HCT116 (cell line): ENCODE measurements around the gene ALDH6A1. TPM values are rescaled to one million over a fixed set of nuclear protein-coding genes. Genes with fewer than 3 reads are reported as not detected.

ENCODE experiments used
- ATAC-seq: fragments of 200-7000 bp; cut with Tn5 transposase; 2 replicates; pipeline ENCODE4 v1.9.1; 2020; ENCODE audit warnings: mild to moderate bottlenecking, moderate library complexity
- BruUV-seq: library from RNA; stranded (reverse); fragments of 400-500 nt; replicated peaks from 2 replicates; lab custom pipeline; 2021; lab: Mats Ljungman, UMichigan
- CTCF ChIA-PET: fragments of 300-600 bp; sonication (Branson Sonifier 250); formaldehyde crosslinking; loops from one replicate; lab custom pipeline; 2021; ENCODE audit warnings: antibody characterized with exemption; lab: Charles Lee
- POLR2A ChIA-PET: fragments of 300-600, 350-600 bp; sonication (Branson Sonifier 250); formaldehyde crosslinking; loops from one replicate; lab custom pipeline; 2021; ENCODE audit warnings: antibody characterized with exemption; lab: Charles Lee
- RAD21 ChIA-PET, 2 experiments: fragments of 300-600 bp; sonication (Branson Sonifier 250); formaldehyde crosslinking; loops; one replicate each; lab custom pipeline; 2023; ENCODE audit warnings: low total read pairs in 2 of 2; ENCODE audit not compliant: uncharacterized antibody in 2 of 2, unreplicated experiment in 2 of 2, low non-redundant PET in 1 of 2; lab: Charles Lee
- DNase-seq: peaks from one replicate; pipeline ENCODE4 v3.0.0-alpha.2; 2010; ENCODE audit warnings: low read depth, low spot score
- H2AFZ ChIP-seq: fragments of 200-600 bp; shearing (Covaris generic), sonication (generic); 2 replicates; pipeline ENCODE4 v1.6.1; 2017; ENCODE audit warnings: low read depth, mixed run types, mixed read lengths, antibody characterized with exemption, low read length; ENCODE audit not compliant: poor library complexity, severe bottlenecking
- H3K27ac ChIP-seq: 2 replicates; pipeline ENCODE4 v1.5.1; 2012; ENCODE audit warnings: low read depth, low read length
- H3K27me3 ChIP-seq: fragments of 200-600 bp; sonication (generic); 2 replicates; pipeline ENCODE4 v1.6.1; 2016; ENCODE audit warnings: mixed run types, low read length, mixed read lengths; ENCODE audit not compliant: insufficient read depth
- H3K36me3 ChIP-seq, 2 experiments: fragments of 200-500 bp in 1 of 2; fragments of 200-600 bp in 1 of 2; sonication (Bioruptor generic) in 1 of 2; sonication (generic) in 1 of 2; 2 replicates each; pipeline versions ENCODE4 v1.5.1 to v1.6.1; 2014 to 2016; ENCODE audit warnings: low read length in 2 of 2, inconsistent platforms in 1 of 2, mixed read lengths in 1 of 2, mixed run types in 1 of 2; ENCODE audit not compliant: insufficient read depth in 2 of 2, control insufficient read depth in 1 of 2
- H3K4me1 ChIP-seq, 2 experiments: fragments of 200-600 bp in 1 of 2; sonication (generic) in 1 of 2; 2 replicates each; pipeline versions ENCODE4 v1.5.1 to v1.6.1; 2012 to 2017; ENCODE audit warnings: low read length in 2 of 2, inconsistent platforms in 1 of 2, mild to moderate bottlenecking in 1 of 2, mixed read lengths in 1 of 2, mixed run types in 1 of 2, moderate library complexity in 1 of 2; ENCODE audit not compliant: insufficient read depth in 2 of 2, control insufficient read depth in 1 of 2
- H3K4me2 ChIP-seq: fragments of 200-600 bp; sonication (generic); 2 replicates; pipeline ENCODE4 v1.6.1; 2017; ENCODE audit warnings: mixed run types, low read length, mixed read lengths
- H3K4me3 ChIP-seq, 2 experiments: fragments of 200-600 bp in 1 of 2; sonication (generic) in 1 of 2; replicated peaks in 1 of 2; 2 replicates each; pipeline ENCODE4 v1.5.1; 2011 to 2016; ENCODE audit warnings: low read length in 2 of 2, control low read depth in 1 of 2, low read depth in 1 of 2, mild to moderate bottlenecking in 1 of 2, mixed read lengths in 1 of 2, mixed run types in 1 of 2
- H3K79me2 ChIP-seq: fragments of 200-600 bp; sonication (generic); 2 replicates; pipeline ENCODE4 v1.6.1; 2017; ENCODE audit warnings: mild to moderate bottlenecking, mixed run types, low read length, moderate library complexity, mixed read lengths; ENCODE audit not compliant: insufficient read depth
- H3K9ac ChIP-seq: fragments of 200-600 bp; sonication (generic); 2 replicates; pipeline ENCODE4 v1.6.1; 2016; ENCODE audit warnings: low read length, mixed read lengths
- H3K9me2 ChIP-seq: fragments of 200-600 bp; sonication (generic), shearing (Covaris generic); 2 replicates; pipeline ENCODE4 v1.6.1; 2017; ENCODE audit warnings: mixed run types, mild to moderate bottlenecking, moderate library complexity; ENCODE audit not compliant: insufficient read depth
- H3K9me3 ChIP-seq, 2 experiments: fragments of 200-500 bp in 1 of 2; fragments of 200-600 bp in 1 of 2; sonication (Bioruptor generic) in 1 of 2; sonication (generic) in 1 of 2; 2 replicates each; pipeline ENCODE4 v1.6.1; 2014 to 2017; ENCODE audit warnings: low read length in 2 of 2, mixed read lengths in 2 of 2, inconsistent platforms in 1 of 2, low read depth in 1 of 2, mild to moderate bottlenecking in 1 of 2, mixed run types in 1 of 2, moderate library complexity in 1 of 2; ENCODE audit not compliant: control insufficient read depth in 1 of 2, insufficient read depth in 1 of 2
- H4K20me1 ChIP-seq: fragments of 200-600 bp; sonication (generic), shearing (Covaris generic); 2 replicates; pipeline ENCODE4 v1.6.1; 2017; ENCODE audit warnings: mixed run types, mild to moderate bottlenecking, moderate library complexity; ENCODE audit not compliant: insufficient read depth
- CEBPB ChIP-seq: IDR thresholded peaks from 2 replicates; pipeline ENCODE4 v1.6.1; 2012; ENCODE audit warnings: low read depth
- EGR1 ChIP-seq: IDR thresholded peaks from 2 replicates; pipeline ENCODE4 v1.6.1; 2012; ENCODE audit warnings: low read depth
- ELF1 ChIP-seq: IDR thresholded peaks from 2 replicates; pipeline ENCODE4 v1.6.1; 2012; ENCODE audit warnings: low read depth, borderline replicate concordance
- EZH2 ChIP-seq: fragments of 200-600 bp; sonication (generic); IDR thresholded peaks from 2 replicates; pipeline ENCODE4 v1.6.1; 2017; ENCODE audit warnings: antibody characterized with exemption, mixed run types
- EZH2phosphoT487 ChIP-seq: fragments of 200-600 bp; IDR thresholded peaks from 2 replicates; pipeline ENCODE4 v1.6.1; 2018; ENCODE audit warnings: antibody characterized with exemption, borderline replicate concordance
- FOSL1 ChIP-seq: IDR thresholded peaks from 2 replicates; pipeline ENCODE4 v1.6.1; 2012; ENCODE audit warnings: low read depth
- POLR2A ChIP-seq: IDR thresholded peaks from 2 replicates; pipeline ENCODE4 v1.7.0; 2011; ENCODE audit warnings: borderline replicate concordance; ENCODE audit not compliant: insufficient read depth, insufficient read length; ENCODE audit errors: extremely low read depth
- RAD21 ChIP-seq: IDR thresholded peaks from 2 replicates; pipeline ENCODE4 v1.6.1; 2012; ENCODE audit warnings: low read depth, mild to moderate bottlenecking
- SIN3A ChIP-seq: IDR thresholded peaks from 2 replicates; pipeline ENCODE4 v1.6.1; 2012; ENCODE audit warnings: low read depth
- SRF ChIP-seq: IDR thresholded peaks from 2 replicates; pipeline ENCODE4 v1.6.1; 2012; ENCODE audit warnings: low read depth
- TCF7L2 ChIP-seq: IDR thresholded peaks from 2 replicates; pipeline ENCODE4 v1.7.0; 2011; ENCODE audit warnings: borderline replicate concordance, inconsistent platforms; ENCODE audit not compliant: insufficient read depth, insufficient read length; ENCODE audit errors: extremely low read depth
- ZFX ChIP-seq: fragments of 450-650 bp; IDR thresholded peaks from 2 replicates; pipeline ENCODE4 v1.6.1; 2017
- ZNF274 ChIP-seq: fragments of 200-500 bp; sonication (Bioruptor generic); IDR thresholded peaks from 2 replicates; pipeline ENCODE4 v1.6.1; 2014; ENCODE audit warnings: mild to moderate bottlenecking, low read depth, low read length, inconsistent platforms
- intact Hi-C: fragments of 100-400 bp; cut with micrococcal nuclease; formaldehyde crosslinking; loops from 2 replicates; pipeline ENCODE4 v1.10.0; 2022
- total RNA-seq: library from RNA; stranded (reverse); gene quantifications from one replicate; pipeline ENCODE4 v1.2.1, GENCODE V29; 2021; ENCODE audit not compliant: unreplicated experiment
- TF ChIP-seq, protein P1 (sequence below), 3 experiments: fragments of 200-600 bp in 1 of 3; sonication (generic) in 1 of 3; IDR thresholded peaks in 2 of 3; conservative IDR thresholded peaks in 1 of 3; 2 replicates each; pipeline ENCODE4 v1.5.1; 2012 to 2017; ENCODE audit warnings: low read depth in 2 of 3, low read length in 2 of 3, antibody characterized with exemption in 1 of 3, borderline replicate concordance in 1 of 3, control low read depth in 1 of 3, mild to moderate bottlenecking in 1 of 3, mixed read lengths in 1 of 3, mixed run types in 1 of 3, moderate library complexity in 1 of 3; ENCODE audit not compliant: insufficient read depth in 1 of 3
- TF ChIP-seq, protein P2 (sequence below): IDR thresholded peaks from 2 replicates; pipeline ENCODE4 v1.6.1; 2012
- TF ChIP-seq, protein P3 (sequence below): IDR thresholded peaks from 2 replicates; pipeline ENCODE4 v1.6.1; 2011; ENCODE audit warnings: mild to moderate bottlenecking, low read length, moderate library complexity; ENCODE audit not compliant: insufficient replicate concordance; ENCODE audit errors: extremely low read depth
- TF ChIP-seq, protein P4 (sequence below): IDR thresholded peaks from 2 replicates; pipeline ENCODE4 v1.6.1; 2012; ENCODE audit warnings: low read depth
- TF ChIP-seq, protein P5 (sequence below): IDR thresholded peaks from 2 replicates; pipeline ENCODE4 v1.6.1; 2012

Gene ALDH6A1
- total RNA-seq, 1 experiment from 2014 or later = 15.6 TPM

DNA sequence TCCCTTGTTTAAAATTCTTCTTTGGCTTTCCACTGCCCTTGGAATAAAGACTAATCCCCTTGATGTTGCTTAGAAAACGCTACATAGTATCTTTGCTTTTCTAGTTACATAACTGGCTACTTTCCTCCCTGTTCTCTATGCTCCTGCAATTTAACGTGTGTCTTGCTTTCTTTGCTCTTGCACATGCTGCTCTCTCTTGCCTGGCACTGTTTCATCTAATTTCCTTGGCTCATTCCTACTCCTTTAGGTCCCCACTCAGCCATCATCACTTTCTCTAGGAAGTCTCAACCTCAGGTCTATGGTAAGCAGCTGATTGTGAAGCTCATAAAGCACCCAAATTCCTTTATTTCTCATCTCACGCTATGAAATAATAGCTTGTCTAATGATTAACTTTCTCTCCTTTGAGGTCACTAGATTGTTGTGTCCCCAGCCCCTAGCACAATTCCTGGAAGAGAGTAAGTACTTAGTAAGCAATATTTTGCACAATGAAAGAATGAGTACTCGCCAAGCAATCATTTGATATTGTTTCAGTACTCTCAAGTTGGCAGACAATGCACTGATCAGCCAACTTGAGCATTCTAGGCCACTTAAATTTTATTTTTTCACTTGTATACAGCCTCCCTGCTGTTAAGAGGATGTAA is 3.3 kb downstream of the ALDH6A1 start:
- peaks cover 0 to 18% of the 10 kb centered on the region in 2 experiments; a peak in 3 of 4 replicates for H3K4me1 ChIP-seq
- no TSS peak for BruUV-seq
- no peaks in the 10 kb centered on the region for H3K9me2 ChIP-seq
- RAD21 ChIA-PET = no interaction called here
- no peak overlapping the region for H3K27ac ChIP-seq
- CTCF ChIA-PET = no interaction called here
- intact Hi-C loops = no loop called here
- TF ChIP-seq CEBPB (no peak), POLR2A (no peak), EZH2phosphoT487 (no peak), EZH2 (no peak), FOSL1 (no peak), RAD21 (no peak), SRF (no peak), ELF1 (no peak), ZFX (no peak), SIN3A (no peak), EGR1 (no peak), ZNF274 (no peak), TCF7L2 (no peak)
- TF ChIP-seq, protein P1, sequence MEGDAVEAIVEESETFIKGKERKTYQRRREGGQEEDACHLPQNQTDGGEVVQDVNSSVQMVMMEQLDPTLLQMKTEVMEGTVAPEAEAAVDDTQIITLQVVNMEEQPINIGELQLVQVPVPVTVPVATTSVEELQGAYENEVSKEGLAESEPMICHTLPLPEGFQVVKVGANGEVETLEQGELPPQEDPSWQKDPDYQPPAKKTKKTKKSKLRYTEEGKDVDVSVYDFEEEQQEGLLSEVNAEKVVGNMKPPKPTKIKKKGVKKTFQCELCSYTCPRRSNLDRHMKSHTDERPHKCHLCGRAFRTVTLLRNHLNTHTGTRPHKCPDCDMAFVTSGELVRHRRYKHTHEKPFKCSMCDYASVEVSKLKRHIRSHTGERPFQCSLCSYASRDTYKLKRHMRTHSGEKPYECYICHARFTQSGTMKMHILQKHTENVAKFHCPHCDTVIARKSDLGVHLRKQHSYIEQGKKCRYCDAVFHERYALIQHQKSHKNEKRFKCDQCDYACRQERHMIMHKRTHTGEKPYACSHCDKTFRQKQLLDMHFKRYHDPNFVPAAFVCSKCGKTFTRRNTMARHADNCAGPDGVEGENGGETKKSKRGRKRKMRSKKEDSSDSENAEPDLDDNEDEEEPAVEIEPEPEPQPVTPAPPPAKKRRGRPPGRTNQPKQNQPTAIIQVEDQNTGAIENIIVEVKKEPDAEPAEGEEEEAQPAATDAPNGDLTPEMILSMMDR (IDR thresholded peaks at IDR 0.05 in 2 of 3, conservative IDR thresholded peaks at IDR 0.05 in 1 of 3; ENCODE audit: borderline replicate concordance in 1 of 3, insufficient read depth in 1 of 3, low read depth in 2 of 3, low read length in 2 of 3) = no peak
- TF ChIP-seq, protein P2, sequence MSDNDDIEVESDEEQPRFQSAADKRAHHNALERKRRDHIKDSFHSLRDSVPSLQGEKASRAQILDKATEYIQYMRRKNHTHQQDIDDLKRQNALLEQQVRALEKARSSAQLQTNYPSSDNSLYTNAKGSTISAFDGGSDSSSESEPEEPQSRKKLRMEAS = no peak
- TF ChIP-seq, protein P3, sequence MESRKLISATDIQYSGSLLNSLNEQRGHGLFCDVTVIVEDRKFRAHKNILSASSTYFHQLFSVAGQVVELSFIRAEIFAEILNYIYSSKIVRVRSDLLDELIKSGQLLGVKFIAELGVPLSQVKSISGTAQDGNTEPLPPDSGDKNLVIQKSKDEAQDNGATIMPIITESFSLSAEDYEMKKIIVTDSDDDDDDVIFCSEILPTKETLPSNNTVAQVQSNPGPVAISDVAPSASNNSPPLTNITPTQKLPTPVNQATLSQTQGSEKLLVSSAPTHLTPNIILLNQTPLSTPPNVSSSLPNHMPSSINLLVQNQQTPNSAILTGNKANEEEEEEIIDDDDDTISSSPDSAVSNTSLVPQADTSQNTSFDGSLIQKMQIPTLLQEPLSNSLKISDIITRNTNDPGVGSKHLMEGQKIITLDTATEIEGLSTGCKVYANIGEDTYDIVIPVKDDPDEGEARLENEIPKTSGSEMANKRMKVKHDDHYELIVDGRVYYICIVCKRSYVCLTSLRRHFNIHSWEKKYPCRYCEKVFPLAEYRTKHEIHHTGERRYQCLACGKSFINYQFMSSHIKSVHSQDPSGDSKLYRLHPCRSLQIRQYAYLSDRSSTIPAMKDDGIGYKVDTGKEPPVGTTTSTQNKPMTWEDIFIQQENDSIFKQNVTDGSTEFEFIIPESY = no peak
- TF ChIP-seq, protein P4, sequence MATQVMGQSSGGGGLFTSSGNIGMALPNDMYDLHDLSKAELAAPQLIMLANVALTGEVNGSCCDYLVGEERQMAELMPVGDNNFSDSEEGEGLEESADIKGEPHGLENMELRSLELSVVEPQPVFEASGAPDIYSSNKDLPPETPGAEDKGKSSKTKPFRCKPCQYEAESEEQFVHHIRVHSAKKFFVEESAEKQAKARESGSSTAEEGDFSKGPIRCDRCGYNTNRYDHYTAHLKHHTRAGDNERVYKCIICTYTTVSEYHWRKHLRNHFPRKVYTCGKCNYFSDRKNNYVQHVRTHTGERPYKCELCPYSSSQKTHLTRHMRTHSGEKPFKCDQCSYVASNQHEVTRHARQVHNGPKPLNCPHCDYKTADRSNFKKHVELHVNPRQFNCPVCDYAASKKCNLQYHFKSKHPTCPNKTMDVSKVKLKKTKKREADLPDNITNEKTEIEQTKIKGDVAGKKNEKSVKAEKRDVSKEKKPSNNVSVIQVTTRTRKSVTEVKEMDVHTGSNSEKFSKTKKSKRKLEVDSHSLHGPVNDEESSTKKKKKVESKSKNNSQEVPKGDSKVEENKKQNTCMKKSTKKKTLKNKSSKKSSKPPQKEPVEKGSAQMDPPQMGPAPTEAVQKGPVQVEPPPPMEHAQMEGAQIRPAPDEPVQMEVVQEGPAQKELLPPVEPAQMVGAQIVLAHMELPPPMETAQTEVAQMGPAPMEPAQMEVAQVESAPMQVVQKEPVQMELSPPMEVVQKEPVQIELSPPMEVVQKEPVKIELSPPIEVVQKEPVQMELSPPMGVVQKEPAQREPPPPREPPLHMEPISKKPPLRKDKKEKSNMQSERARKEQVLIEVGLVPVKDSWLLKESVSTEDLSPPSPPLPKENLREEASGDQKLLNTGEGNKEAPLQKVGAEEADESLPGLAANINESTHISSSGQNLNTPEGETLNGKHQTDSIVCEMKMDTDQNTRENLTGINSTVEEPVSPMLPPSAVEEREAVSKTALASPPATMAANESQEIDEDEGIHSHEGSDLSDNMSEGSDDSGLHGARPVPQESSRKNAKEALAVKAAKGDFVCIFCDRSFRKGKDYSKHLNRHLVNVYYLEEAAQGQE = no peak
- TF ChIP-seq, protein P5, sequence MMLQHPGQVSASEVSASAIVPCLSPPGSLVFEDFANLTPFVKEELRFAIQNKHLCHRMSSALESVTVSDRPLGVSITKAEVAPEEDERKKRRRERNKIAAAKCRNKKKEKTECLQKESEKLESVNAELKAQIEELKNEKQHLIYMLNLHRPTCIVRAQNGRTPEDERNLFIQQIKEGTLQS = no peak
- H2AFZ ChIP-seq = no peak overlapping the region
- H3K27me3 ChIP-seq = no peaks in the 10 kb centered on the region
- H3K36me3 ChIP-seq = no peaks in the 10 kb centered on the region
- H3K9ac ChIP-seq = no peak overlapping the region
- peaks cover 10% of the 10 kb centered on the region for H3K79me2 ChIP-seq
- ATAC-seq = no peak
- POLR2A ChIA-PET = interaction anchor here (0.6 kb wide), 1 partner anchor 12 kb away, joined by 5 read pairs; no protein-coding TSS in a partner anchor
- no peaks in the 10 kb centered on the region for H3K9me3 ChIP-seq
- no peaks in the 10 kb centered on the region for H4K20me1 ChIP-seq
- H3K4me2 ChIP-seq = no peak overlapping the region
- DNase-seq = no peak
- H3K4me3 ChIP-seq = no peak overlapping the region
